Measurements from ENCODE around the gene RBP5. TPM values are rescaled to one million over a fixed set of nuclear protein-coding genes. Genes with fewer than 3 reads are reported as not detected.
A peak's percentile ranks its signal among the peaks of the same experiment; 100 is the strongest.

Gene RBP5
- total RNA-seq, 3 donors from 2014 or later: 2.2 to 3.8 (median 2.5) TPM

DNA sequence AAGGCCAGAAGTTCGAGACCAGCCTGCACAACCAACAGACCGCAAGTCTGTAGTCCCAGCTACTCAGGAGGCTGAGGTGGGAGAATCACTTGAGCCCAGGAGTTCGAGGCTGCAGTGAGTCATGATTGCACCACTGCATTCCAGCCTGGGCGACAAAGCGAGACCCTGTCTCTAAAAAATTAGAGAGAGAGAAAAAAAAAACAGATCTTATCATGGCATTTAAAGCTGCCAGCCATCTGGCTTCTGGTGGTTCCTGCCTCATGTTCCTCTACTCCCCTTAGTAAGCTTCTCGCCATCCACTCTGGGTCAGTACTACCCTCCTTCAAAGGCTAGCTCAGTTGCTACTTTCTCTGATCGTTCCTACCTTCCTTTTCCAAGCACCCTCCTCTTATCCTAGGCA is 17.5 kb upstream of the RBP5 start:
- Histone ChIP-seq H3K9me3 (no peaks in the 10 kb centered on the region), H3K36me3 (ENCODE audit: low read depth) (no peaks in the 10 kb centered on the region), H3K4me3 (no peak overlapping the region), H3K4me1 (ENCODE audit: low read depth) (no peaks in the 10 kb centered on the region)
- no peak for DNase-seq
- TF ChIP-seq, protein P1, sequence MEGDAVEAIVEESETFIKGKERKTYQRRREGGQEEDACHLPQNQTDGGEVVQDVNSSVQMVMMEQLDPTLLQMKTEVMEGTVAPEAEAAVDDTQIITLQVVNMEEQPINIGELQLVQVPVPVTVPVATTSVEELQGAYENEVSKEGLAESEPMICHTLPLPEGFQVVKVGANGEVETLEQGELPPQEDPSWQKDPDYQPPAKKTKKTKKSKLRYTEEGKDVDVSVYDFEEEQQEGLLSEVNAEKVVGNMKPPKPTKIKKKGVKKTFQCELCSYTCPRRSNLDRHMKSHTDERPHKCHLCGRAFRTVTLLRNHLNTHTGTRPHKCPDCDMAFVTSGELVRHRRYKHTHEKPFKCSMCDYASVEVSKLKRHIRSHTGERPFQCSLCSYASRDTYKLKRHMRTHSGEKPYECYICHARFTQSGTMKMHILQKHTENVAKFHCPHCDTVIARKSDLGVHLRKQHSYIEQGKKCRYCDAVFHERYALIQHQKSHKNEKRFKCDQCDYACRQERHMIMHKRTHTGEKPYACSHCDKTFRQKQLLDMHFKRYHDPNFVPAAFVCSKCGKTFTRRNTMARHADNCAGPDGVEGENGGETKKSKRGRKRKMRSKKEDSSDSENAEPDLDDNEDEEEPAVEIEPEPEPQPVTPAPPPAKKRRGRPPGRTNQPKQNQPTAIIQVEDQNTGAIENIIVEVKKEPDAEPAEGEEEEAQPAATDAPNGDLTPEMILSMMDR (IDR thresholded peaks at IDR 0.05): no peak
- ATAC-seq: no peak
- intact Hi-C loops (cut with DNase I, micrococcal nuclease): no loop called here

DNA sequence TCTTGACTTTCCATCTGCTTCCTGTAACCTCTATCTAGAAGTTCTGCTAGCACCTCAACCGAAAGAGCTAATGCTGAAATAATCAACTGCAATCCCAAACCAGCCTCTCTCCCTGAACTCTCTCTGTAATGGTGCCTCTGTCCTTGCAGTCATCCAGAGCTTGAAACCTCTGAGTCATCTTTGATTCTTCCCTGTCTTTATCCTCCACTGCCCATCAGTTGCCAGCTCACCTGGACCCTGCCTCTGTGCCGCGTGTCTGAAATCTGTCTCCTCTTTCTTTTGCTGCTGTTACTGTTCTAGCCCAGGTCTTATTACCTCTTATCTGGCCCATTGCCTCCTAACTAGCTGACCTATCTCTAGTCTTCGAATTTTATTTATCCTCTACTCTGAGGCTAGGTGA is 17.0 kb upstream of the RBP5 start:
- Histone ChIP-seq H3K4me3 (no peak overlapping the region), H3K9me3 (no peaks in the 10 kb centered on the region), H3K36me3 (ENCODE audit: low read depth) (no peaks in the 10 kb centered on the region), H3K4me1 (ENCODE audit: low read depth) (no peaks in the 10 kb centered on the region)
- DNase-seq (no peak), ATAC-seq (no peak)
- TF ChIP-seq, protein P1 (IDR thresholded peaks at IDR 0.05): no peak
- intact Hi-C loops (cut with DNase I, micrococcal nuclease): no loop called here

DNA sequence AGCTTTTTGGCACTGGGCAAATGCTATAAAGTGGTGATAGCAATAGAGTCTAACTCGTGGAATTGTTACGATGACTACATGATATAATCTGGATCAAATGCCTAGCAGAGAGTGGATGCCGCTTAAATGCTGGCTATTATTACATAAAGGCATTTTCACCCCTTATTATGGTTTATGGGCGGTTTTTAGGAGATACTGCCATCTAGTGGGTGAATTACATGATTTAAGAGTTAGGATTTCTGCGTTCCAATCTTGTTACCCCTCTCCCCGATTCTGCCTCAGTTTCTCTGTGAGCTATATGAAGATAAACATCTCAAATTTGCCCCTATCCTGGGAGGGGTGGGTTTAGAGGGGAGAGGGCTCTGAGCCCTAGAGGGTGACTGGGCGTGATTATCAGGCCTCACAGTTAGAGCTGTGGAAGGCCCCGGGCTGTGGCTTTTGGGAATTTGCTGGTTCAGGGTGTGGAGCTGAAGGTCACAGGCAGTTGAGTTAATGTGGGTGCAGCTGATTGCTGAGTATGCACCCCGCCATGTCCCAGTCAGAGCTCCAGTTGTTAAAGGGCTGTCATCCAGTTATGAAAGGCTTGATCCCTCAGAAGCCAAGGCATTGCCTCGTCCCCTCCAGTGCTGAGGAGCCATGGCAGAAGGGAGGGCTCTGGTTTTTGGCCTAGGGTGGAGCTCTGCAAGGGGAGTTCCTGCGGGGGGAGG is 15.9 kb upstream of the RBP5 start:
- Histone ChIP-seq H3K9me3 (no peaks in the 10 kb centered on the region), H3K4me3 (no peak overlapping the region), H3K4me1 (ENCODE audit: low read depth) (no peaks in the 10 kb centered on the region), H3K36me3 (ENCODE audit: low read depth) (no peaks in the 10 kb centered on the region)
- ATAC-seq (peak; percentile 36), DNase-seq (no peak)
- intact Hi-C loops (cut with DNase I, micrococcal nuclease): no loop called here
- TF ChIP-seq, protein P1 (IDR thresholded peaks at IDR 0.05): no peak

DNA sequence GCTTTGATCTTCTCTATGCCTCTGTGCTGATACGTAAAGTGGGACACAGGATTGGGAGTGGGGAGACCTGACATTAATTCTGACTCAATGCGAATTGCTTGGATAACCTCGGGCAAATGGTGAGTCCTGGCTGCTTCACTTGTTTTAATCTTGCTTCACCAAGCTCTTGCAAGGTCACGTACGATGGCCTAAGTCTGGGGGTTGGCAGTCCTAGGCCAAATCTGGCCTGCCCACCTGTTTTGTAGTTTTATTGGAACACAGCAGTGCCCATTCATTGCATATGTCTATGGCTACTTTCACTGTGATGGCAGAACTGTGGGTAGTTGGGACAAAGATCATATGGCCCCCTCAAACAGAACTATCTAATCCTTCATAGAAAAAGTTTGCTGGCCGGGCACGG is 14.9 kb upstream of the RBP5 start:
- no peak for ATAC-seq
- no peaks in the 10 kb centered on the region for H3K4me1 ChIP-seq (ENCODE audit: low read depth)

DNA sequence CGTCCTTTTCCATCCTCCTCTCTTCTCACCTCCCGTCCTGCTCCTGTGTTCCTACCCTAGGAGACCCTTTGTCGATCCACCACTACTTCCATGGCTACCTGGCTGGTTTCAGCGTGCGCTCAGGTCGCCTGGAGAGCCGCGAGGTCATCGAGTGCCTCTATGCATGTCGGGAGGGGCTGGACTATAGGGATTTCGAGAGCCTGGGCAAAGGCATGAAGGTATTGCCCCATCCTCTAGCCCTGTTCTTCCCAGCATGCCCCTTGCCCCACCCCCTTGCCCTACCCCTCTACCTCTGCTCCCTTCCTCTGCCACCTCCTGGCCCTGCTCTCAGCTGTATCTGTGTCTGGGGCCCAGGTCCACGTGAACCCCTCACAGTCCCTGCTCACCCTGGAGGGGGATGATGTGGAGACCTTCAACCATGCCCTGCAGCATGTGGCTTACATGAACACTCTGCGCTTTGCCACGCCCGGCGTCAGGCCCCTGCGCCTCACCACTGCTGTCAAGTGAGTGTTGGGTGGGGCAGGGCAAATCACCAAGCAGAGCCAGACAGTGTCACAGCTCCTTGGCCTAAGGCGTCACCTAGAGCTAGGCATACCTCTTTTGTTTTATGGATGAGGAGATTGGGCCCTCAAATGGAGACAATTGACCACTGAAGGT is 14.2 kb upstream of the RBP5 start:
- Histone ChIP-seq H3K4me1 (ENCODE audit: low read depth) (no peaks in the 10 kb centered on the region), H3K9me3 (no peaks in the 10 kb centered on the region), H3K36me3 (ENCODE audit: low read depth) (no peaks in the 10 kb centered on the region), H3K4me3 (no peak overlapping the region)
- TF ChIP-seq, protein P1 (IDR thresholded peaks at IDR 0.05): no peak
- DNase-seq: no peak
- intact Hi-C loops (cut with DNase I, micrococcal nuclease): no loop called here
- no peak for ATAC-seq

More for the DNA sequence above, 14.9 kb upstream of the RBP5 start:
- intact Hi-C loops (cut with DNase I, micrococcal nuclease): no loop called here
- H3K4me3 ChIP-seq: no peak overlapping the region
- TF ChIP-seq, protein P1 (IDR thresholded peaks at IDR 0.05): no peak
- DNase-seq: no peak
- H3K9me3 ChIP-seq: no peaks in the 10 kb centered on the region
- H3K36me3 ChIP-seq (ENCODE audit: low read depth): no peaks in the 10 kb centered on the region

Data from mucosa of descending colon (tissue), 3 donors.